HCT116 (cell line): Measurements from ENCODE around the gene CCDC106. TPM values are rescaled to one million over a fixed set of nuclear protein-coding genes. Genes with fewer than 3 reads are reported as not detected.

Experiments used
- ATAC-seq: fragments of 200-7000 bp; cut with Tn5 transposase; 2 replicates; pipeline ENCODE4 v1.9.1; 2020; ENCODE audit warnings: mild to moderate bottlenecking, moderate library complexity
- BruUV-seq: library from RNA; stranded (reverse); fragments of 400-500 nt; replicated peaks from 2 replicates; lab custom pipeline; 2021; lab: Mats Ljungman, UMichigan
- CTCF ChIA-PET: fragments of 300-600 bp; sonication (Branson Sonifier 250); formaldehyde crosslinking; loops from one replicate; lab custom pipeline; 2021; ENCODE audit warnings: antibody characterized with exemption; lab: Charles Lee
- POLR2A ChIA-PET: fragments of 300-600, 350-600 bp; sonication (Branson Sonifier 250); formaldehyde crosslinking; loops from one replicate; lab custom pipeline; 2021; ENCODE audit warnings: antibody characterized with exemption; lab: Charles Lee
- RAD21 ChIA-PET, 2 experiments: fragments of 300-600 bp; sonication (Branson Sonifier 250); formaldehyde crosslinking; loops; one replicate each; lab custom pipeline; 2023; ENCODE audit warnings: low total read pairs in 2 of 2; ENCODE audit not compliant: uncharacterized antibody in 2 of 2, unreplicated experiment in 2 of 2, low non-redundant PET in 1 of 2; lab: Charles Lee
- DNase-seq: peaks from one replicate; pipeline ENCODE4 v3.0.0-alpha.2; 2010; ENCODE audit warnings: low read depth, low spot score
- H2AFZ ChIP-seq: fragments of 200-600 bp; shearing (Covaris generic), sonication (generic); 2 replicates; pipeline ENCODE4 v1.6.1; 2017; ENCODE audit warnings: low read depth, mixed run types, mixed read lengths, antibody characterized with exemption, low read length; ENCODE audit not compliant: poor library complexity, severe bottlenecking
- H3K27ac ChIP-seq: 2 replicates; pipeline ENCODE4 v1.5.1; 2012; ENCODE audit warnings: low read depth, low read length
- H3K27me3 ChIP-seq: fragments of 200-600 bp; sonication (generic); 2 replicates; pipeline ENCODE4 v1.6.1; 2016; ENCODE audit warnings: mixed run types, low read length, mixed read lengths; ENCODE audit not compliant: insufficient read depth
- H3K36me3 ChIP-seq, 2 experiments: fragments of 200-500 bp in 1 of 2; fragments of 200-600 bp in 1 of 2; sonication (Bioruptor generic) in 1 of 2; sonication (generic) in 1 of 2; 2 replicates each; pipeline versions ENCODE4 v1.5.1 to v1.6.1; 2014 to 2016; ENCODE audit warnings: low read length in 2 of 2, inconsistent platforms in 1 of 2, mixed read lengths in 1 of 2, mixed run types in 1 of 2; ENCODE audit not compliant: insufficient read depth in 2 of 2, control insufficient read depth in 1 of 2
- H3K4me1 ChIP-seq, 2 experiments: fragments of 200-600 bp in 1 of 2; sonication (generic) in 1 of 2; 2 replicates each; pipeline versions ENCODE4 v1.5.1 to v1.6.1; 2012 to 2017; ENCODE audit warnings: low read length in 2 of 2, inconsistent platforms in 1 of 2, mild to moderate bottlenecking in 1 of 2, mixed read lengths in 1 of 2, mixed run types in 1 of 2, moderate library complexity in 1 of 2; ENCODE audit not compliant: insufficient read depth in 2 of 2, control insufficient read depth in 1 of 2
- H3K4me2 ChIP-seq: fragments of 200-600 bp; sonication (generic); 2 replicates; pipeline ENCODE4 v1.6.1; 2017; ENCODE audit warnings: mixed run types, low read length, mixed read lengths
- H3K4me3 ChIP-seq, 2 experiments: fragments of 200-600 bp in 1 of 2; sonication (generic) in 1 of 2; replicated peaks in 1 of 2; 2 replicates each; pipeline ENCODE4 v1.5.1; 2011 to 2016; ENCODE audit warnings: low read length in 2 of 2, control low read depth in 1 of 2, low read depth in 1 of 2, mild to moderate bottlenecking in 1 of 2, mixed read lengths in 1 of 2, mixed run types in 1 of 2
- H3K79me2 ChIP-seq: fragments of 200-600 bp; sonication (generic); 2 replicates; pipeline ENCODE4 v1.6.1; 2017; ENCODE audit warnings: mild to moderate bottlenecking, mixed run types, low read length, moderate library complexity, mixed read lengths; ENCODE audit not compliant: insufficient read depth
- H3K9ac ChIP-seq: fragments of 200-600 bp; sonication (generic); 2 replicates; pipeline ENCODE4 v1.6.1; 2016; ENCODE audit warnings: low read length, mixed read lengths
- H3K9me2 ChIP-seq: fragments of 200-600 bp; sonication (generic), shearing (Covaris generic); 2 replicates; pipeline ENCODE4 v1.6.1; 2017; ENCODE audit warnings: mixed run types, mild to moderate bottlenecking, moderate library complexity; ENCODE audit not compliant: insufficient read depth
- H3K9me3 ChIP-seq, 2 experiments: fragments of 200-500 bp in 1 of 2; fragments of 200-600 bp in 1 of 2; sonication (Bioruptor generic) in 1 of 2; sonication (generic) in 1 of 2; 2 replicates each; pipeline ENCODE4 v1.6.1; 2014 to 2017; ENCODE audit warnings: low read length in 2 of 2, mixed read lengths in 2 of 2, inconsistent platforms in 1 of 2, low read depth in 1 of 2, mild to moderate bottlenecking in 1 of 2, mixed run types in 1 of 2, moderate library complexity in 1 of 2; ENCODE audit not compliant: control insufficient read depth in 1 of 2, insufficient read depth in 1 of 2
- H4K20me1 ChIP-seq: fragments of 200-600 bp; sonication (generic), shearing (Covaris generic); 2 replicates; pipeline ENCODE4 v1.6.1; 2017; ENCODE audit warnings: mixed run types, mild to moderate bottlenecking, moderate library complexity; ENCODE audit not compliant: insufficient read depth
- EGR1 ChIP-seq: IDR thresholded peaks from 2 replicates; pipeline ENCODE4 v1.6.1; 2012; ENCODE audit warnings: low read depth
- ELF1 ChIP-seq: IDR thresholded peaks from 2 replicates; pipeline ENCODE4 v1.6.1; 2012; ENCODE audit warnings: low read depth, borderline replicate concordance
- EZH2 ChIP-seq: fragments of 200-600 bp; sonication (generic); IDR thresholded peaks from 2 replicates; pipeline ENCODE4 v1.6.1; 2017; ENCODE audit warnings: antibody characterized with exemption, mixed run types
- FOSL1 ChIP-seq: IDR thresholded peaks from 2 replicates; pipeline ENCODE4 v1.6.1; 2012; ENCODE audit warnings: low read depth
- POLR2A ChIP-seq: IDR thresholded peaks from 2 replicates; pipeline ENCODE4 v1.7.0; 2011; ENCODE audit warnings: borderline replicate concordance; ENCODE audit not compliant: insufficient read depth, insufficient read length; ENCODE audit errors: extremely low read depth
- POLR2AphosphoS5 ChIP-seq: IDR thresholded peaks from 2 replicates; pipeline ENCODE4 v1.6.1; 2011; ENCODE audit warnings: mild to moderate bottlenecking, low read depth, low read length, moderate library complexity
- SIN3A ChIP-seq: IDR thresholded peaks from 2 replicates; pipeline ENCODE4 v1.6.1; 2012; ENCODE audit warnings: low read depth
- SRF ChIP-seq: IDR thresholded peaks from 2 replicates; pipeline ENCODE4 v1.6.1; 2012; ENCODE audit warnings: low read depth
- TCF7L2 ChIP-seq: IDR thresholded peaks from 2 replicates; pipeline ENCODE4 v1.7.0; 2011; ENCODE audit warnings: borderline replicate concordance, inconsistent platforms; ENCODE audit not compliant: insufficient read depth, insufficient read length; ENCODE audit errors: extremely low read depth
- YY1 ChIP-seq: IDR thresholded peaks from 2 replicates; pipeline ENCODE4 v1.6.1; 2011; ENCODE audit warnings: low read length, low read depth, moderate library complexity, mild to moderate bottlenecking; ENCODE audit not compliant: insufficient replicate concordance; ENCODE audit errors: extremely low read depth
- ZFX ChIP-seq: fragments of 450-650 bp; IDR thresholded peaks from 2 replicates; pipeline ENCODE4 v1.6.1; 2017
- ZNF274 ChIP-seq: fragments of 200-500 bp; sonication (Bioruptor generic); IDR thresholded peaks from 2 replicates; pipeline ENCODE4 v1.6.1; 2014; ENCODE audit warnings: mild to moderate bottlenecking, low read depth, low read length, inconsistent platforms
- intact Hi-C: fragments of 100-400 bp; cut with micrococcal nuclease; formaldehyde crosslinking; loops from 2 replicates; pipeline ENCODE4 v1.10.0; 2022
- total RNA-seq: library from RNA; stranded (reverse); gene quantifications from one replicate; pipeline ENCODE4 v1.2.1, GENCODE V29; 2021; ENCODE audit not compliant: unreplicated experiment
- TF ChIP-seq, protein P1 (sequence below): IDR thresholded peaks from 2 replicates; pipeline ENCODE4 v1.6.1; 2011; ENCODE audit warnings: mild to moderate bottlenecking, low read length, moderate library complexity; ENCODE audit not compliant: insufficient replicate concordance; ENCODE audit errors: extremely low read depth
- TF ChIP-seq, protein P2 (sequence below): IDR thresholded peaks from 2 replicates; pipeline ENCODE4 v1.6.1; 2012
- TF ChIP-seq, protein P3 (sequence below): IDR thresholded peaks from 2 replicates; pipeline ENCODE4 v1.6.1; 2012; ENCODE audit warnings: low read depth
- TF ChIP-seq, protein P4 (sequence below), 3 experiments: fragments of 200-600 bp in 1 of 3; sonication (generic) in 1 of 3; IDR thresholded peaks in 2 of 3; conservative IDR thresholded peaks in 1 of 3; 2 replicates each; pipeline ENCODE4 v1.5.1; 2012 to 2017; ENCODE audit warnings: low read depth in 2 of 3, low read length in 2 of 3, antibody characterized with exemption in 1 of 3, borderline replicate concordance in 1 of 3, control low read depth in 1 of 3, mild to moderate bottlenecking in 1 of 3, mixed read lengths in 1 of 3, mixed run types in 1 of 3, moderate library complexity in 1 of 3; ENCODE audit not compliant: insufficient read depth in 1 of 3

The CCDC106 gene
- total RNA-seq, 1 experiment from 2014 or later: 1.0 TPM

DNA sequence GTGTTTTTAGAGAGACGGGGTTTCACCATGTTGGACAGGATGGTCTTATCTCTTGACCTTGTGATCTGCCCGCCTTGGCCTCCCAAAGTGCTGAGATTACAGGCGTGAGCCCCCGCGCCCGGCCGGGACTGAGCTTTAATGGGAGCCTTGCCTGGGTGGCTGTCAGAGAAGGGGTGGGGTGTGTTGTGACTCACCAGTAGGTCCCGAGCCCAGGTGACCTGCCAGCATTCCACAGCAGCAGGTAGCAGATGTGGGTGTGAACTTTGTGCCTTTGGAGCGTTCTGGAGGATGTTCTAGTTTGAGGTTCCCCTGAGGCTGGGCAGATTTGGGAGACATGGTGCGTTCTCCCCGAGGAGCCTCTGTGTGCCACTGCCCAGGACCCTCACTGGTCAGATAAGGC, 19.9 kb downstream of the CCDC106 start (continued):
- TF ChIP-seq, protein P1, sequence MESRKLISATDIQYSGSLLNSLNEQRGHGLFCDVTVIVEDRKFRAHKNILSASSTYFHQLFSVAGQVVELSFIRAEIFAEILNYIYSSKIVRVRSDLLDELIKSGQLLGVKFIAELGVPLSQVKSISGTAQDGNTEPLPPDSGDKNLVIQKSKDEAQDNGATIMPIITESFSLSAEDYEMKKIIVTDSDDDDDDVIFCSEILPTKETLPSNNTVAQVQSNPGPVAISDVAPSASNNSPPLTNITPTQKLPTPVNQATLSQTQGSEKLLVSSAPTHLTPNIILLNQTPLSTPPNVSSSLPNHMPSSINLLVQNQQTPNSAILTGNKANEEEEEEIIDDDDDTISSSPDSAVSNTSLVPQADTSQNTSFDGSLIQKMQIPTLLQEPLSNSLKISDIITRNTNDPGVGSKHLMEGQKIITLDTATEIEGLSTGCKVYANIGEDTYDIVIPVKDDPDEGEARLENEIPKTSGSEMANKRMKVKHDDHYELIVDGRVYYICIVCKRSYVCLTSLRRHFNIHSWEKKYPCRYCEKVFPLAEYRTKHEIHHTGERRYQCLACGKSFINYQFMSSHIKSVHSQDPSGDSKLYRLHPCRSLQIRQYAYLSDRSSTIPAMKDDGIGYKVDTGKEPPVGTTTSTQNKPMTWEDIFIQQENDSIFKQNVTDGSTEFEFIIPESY: no peak
- TF ChIP-seq FOSL1 (no peak), YY1 (no peak), POLR2AphosphoS5 (no peak)
- TF ChIP-seq, protein P2, sequence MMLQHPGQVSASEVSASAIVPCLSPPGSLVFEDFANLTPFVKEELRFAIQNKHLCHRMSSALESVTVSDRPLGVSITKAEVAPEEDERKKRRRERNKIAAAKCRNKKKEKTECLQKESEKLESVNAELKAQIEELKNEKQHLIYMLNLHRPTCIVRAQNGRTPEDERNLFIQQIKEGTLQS: no peak
- TF ChIP-seq, all 23 proteins: peak for 0

DNA sequence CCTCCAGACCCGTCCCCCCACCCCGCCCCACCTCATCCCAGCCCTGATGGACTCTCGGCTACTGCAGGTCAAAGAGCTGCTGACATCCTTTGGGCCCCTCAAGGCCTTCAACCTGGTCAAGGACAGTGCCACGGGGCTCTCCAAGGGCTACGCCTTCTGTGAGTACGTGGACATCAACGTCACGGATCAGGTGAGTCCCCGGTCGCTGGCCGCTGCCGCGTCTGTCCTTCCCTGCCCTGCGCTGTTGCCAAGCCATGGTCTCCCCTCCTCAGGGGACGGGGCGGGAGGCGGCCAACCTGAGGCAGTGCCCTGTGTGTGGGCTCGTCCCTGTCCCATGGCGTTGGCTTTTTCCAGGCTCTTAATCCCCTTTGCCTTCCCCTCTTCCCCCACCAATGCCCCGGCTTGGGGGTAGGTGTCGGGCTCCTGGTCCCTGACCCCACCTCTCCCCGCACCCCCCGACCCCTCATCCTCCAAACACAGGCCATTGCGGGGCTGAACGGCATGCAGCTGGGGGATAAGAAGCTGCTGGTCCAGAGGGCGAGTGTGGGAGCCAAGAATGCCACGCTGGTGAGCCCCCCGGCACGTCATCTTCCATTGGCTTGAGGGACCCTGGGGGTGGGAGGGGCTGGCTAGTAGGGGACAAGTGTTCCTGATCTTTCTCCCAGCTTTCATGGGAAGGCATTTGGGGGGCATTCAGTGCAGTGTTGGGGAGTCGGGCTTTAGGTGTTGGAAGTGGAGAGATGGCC, 20.8 kb downstream of the CCDC106 start:
- intact Hi-C loops: no loop called here
- Histone ChIP-seq H3K9ac (no peak overlapping the region), H3K27ac (no peak overlapping the region), H3K36me3 (peaks cover 37 to 57% of the 10 kb centered on the region in 2 experiments), H4K20me1 (peaks cover 14% of the 10 kb centered on the region; the same call in 1 of the 2 replicates), H3K27me3 (no peaks in the 10 kb centered on the region), H3K4me1 (peaks cover 7 to 42% of the 10 kb centered on the region in 2 experiments), H3K9me2 (no peaks in the 10 kb centered on the region), H3K4me2 (no peak overlapping the region), H3K9me3 (no peaks in the 10 kb centered on the region), H3K79me2 (peaks cover 99% of the 10 kb centered on the region), H3K4me3 (no peak overlapping the region), H2AFZ (no peak overlapping the region)
- ATAC-seq (no peak), DNase-seq (no peak)
- no TSS peak for BruUV-seq
- POLR2A ChIA-PET: no interaction called here
- CTCF ChIA-PET: no interaction called here
- RAD21 ChIA-PET: no interaction called here
- TF ChIP-seq, protein P3, sequence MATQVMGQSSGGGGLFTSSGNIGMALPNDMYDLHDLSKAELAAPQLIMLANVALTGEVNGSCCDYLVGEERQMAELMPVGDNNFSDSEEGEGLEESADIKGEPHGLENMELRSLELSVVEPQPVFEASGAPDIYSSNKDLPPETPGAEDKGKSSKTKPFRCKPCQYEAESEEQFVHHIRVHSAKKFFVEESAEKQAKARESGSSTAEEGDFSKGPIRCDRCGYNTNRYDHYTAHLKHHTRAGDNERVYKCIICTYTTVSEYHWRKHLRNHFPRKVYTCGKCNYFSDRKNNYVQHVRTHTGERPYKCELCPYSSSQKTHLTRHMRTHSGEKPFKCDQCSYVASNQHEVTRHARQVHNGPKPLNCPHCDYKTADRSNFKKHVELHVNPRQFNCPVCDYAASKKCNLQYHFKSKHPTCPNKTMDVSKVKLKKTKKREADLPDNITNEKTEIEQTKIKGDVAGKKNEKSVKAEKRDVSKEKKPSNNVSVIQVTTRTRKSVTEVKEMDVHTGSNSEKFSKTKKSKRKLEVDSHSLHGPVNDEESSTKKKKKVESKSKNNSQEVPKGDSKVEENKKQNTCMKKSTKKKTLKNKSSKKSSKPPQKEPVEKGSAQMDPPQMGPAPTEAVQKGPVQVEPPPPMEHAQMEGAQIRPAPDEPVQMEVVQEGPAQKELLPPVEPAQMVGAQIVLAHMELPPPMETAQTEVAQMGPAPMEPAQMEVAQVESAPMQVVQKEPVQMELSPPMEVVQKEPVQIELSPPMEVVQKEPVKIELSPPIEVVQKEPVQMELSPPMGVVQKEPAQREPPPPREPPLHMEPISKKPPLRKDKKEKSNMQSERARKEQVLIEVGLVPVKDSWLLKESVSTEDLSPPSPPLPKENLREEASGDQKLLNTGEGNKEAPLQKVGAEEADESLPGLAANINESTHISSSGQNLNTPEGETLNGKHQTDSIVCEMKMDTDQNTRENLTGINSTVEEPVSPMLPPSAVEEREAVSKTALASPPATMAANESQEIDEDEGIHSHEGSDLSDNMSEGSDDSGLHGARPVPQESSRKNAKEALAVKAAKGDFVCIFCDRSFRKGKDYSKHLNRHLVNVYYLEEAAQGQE: no peak
- TF ChIP-seq SIN3A: no peak
- TF ChIP-seq ZNF274: no peak
- no peak for TF ChIP-seq TCF7L2
- TF ChIP-seq, protein P4, sequence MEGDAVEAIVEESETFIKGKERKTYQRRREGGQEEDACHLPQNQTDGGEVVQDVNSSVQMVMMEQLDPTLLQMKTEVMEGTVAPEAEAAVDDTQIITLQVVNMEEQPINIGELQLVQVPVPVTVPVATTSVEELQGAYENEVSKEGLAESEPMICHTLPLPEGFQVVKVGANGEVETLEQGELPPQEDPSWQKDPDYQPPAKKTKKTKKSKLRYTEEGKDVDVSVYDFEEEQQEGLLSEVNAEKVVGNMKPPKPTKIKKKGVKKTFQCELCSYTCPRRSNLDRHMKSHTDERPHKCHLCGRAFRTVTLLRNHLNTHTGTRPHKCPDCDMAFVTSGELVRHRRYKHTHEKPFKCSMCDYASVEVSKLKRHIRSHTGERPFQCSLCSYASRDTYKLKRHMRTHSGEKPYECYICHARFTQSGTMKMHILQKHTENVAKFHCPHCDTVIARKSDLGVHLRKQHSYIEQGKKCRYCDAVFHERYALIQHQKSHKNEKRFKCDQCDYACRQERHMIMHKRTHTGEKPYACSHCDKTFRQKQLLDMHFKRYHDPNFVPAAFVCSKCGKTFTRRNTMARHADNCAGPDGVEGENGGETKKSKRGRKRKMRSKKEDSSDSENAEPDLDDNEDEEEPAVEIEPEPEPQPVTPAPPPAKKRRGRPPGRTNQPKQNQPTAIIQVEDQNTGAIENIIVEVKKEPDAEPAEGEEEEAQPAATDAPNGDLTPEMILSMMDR (IDR thresholded peaks at IDR 0.05 in 2 of 3, conservative IDR thresholded peaks at IDR 0.05 in 1 of 3; ENCODE audit: borderline replicate concordance in 1 of 3, insufficient read depth in 1 of 3, low read depth in 2 of 3, low read length in 2 of 3): no peak
- no peak for TF ChIP-seq EGR1
- no peak for TF ChIP-seq ZFX
- no peak for TF ChIP-seq EZH2
- TF ChIP-seq YY1: no peak
- TF ChIP-seq, protein P2: no peak
- no peak for TF ChIP-seq POLR2A
- TF ChIP-seq ELF1: no peak
- no peak for TF ChIP-seq SRF
